Measurements from ENCODE around the gene DAPK2. TPM values are rescaled to one million over a fixed set of nuclear protein-coding genes. Genes with fewer than 3 reads are reported as not detected.
A peak's percentile ranks its signal among the peaks of the same experiment; 100 is the strongest.

Gene DAPK2
- total RNA-seq, 4 donors from 2014 or later = 47.4 to 105 (median 78.7) TPM

DNA sequence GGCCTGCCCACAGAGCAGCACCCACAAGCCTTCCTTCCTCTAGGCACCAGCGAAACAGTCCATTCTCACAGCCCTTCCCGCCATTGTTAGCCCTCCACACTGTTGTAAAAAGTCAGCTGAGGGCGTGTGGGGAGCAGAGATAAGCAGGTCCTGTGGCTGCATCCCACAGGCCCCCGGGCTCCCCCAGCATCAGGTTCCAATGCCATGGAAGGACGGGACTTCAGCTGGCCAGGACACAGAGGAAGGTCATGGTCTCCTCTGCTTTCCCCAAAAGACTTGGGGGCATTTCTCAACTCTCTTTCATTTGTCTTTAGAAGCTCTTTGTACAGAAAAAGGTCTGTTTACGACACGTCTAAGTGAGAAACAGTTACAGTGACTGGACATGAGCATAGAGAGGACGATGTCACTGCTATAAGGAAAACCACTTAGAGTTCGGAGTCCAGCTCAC, 127.4 kb downstream of the DAPK2 start:
- peak overlapping the region in 1 of 3 donors; percentile 25 for H3K27ac ChIP-seq
- H3K9me3 ChIP-seq = no peaks in the 10 kb centered on the region
- H3K36me3 ChIP-seq = peaks cover 0 to 15% of the 10 kb centered on the region in 2 donors
- no peak for DNase-seq
- H3K4me3 ChIP-seq (replicated peaks in 1 of 3) = no peak overlapping the region
- intact Hi-C loops (cut with DNase I) = no loop called here
- TF ChIP-seq POLR2A (IDR thresholded peaks at IDR 0.05) = no peak
- TF ChIP-seq, protein P1, sequence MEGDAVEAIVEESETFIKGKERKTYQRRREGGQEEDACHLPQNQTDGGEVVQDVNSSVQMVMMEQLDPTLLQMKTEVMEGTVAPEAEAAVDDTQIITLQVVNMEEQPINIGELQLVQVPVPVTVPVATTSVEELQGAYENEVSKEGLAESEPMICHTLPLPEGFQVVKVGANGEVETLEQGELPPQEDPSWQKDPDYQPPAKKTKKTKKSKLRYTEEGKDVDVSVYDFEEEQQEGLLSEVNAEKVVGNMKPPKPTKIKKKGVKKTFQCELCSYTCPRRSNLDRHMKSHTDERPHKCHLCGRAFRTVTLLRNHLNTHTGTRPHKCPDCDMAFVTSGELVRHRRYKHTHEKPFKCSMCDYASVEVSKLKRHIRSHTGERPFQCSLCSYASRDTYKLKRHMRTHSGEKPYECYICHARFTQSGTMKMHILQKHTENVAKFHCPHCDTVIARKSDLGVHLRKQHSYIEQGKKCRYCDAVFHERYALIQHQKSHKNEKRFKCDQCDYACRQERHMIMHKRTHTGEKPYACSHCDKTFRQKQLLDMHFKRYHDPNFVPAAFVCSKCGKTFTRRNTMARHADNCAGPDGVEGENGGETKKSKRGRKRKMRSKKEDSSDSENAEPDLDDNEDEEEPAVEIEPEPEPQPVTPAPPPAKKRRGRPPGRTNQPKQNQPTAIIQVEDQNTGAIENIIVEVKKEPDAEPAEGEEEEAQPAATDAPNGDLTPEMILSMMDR (IDR thresholded peaks at IDR 0.05) = no peak
- H3K4me1 ChIP-seq = peaks cover 7 to 29% of the 10 kb centered on the region in 2 donors
- H3K27me3 ChIP-seq = no peaks in the 10 kb centered on the region
- 90 to 92% methylated on average over 9 of the region's 9 CpGs for WGBS, 2 donors

DNA sequence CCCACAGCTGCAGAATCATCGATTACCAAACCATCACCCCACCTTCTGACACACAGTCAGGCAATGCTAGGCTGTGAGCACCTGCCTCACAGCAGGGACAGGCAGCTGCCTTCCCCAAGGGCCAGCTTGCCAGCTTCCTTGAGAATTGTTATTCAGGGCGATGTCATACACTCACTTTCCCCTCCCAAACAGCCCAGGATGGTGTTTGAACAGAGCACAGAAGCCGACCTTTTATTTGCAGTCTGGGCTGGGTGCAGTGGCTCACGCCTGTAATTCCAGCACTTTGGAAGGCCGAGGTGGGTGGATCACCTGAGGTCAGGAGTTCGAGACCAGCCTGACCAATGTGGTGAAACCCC, 128.0 kb downstream of the DAPK2 start:
- Histone ChIP-seq H3K4me3 (replicated peaks in 1 of 3) (no peak overlapping the region), H3K27me3 (no peaks in the 10 kb centered on the region), H3K36me3 (peaks cover 0 to 13% of the 10 kb centered on the region in 2 donors), H3K27ac (peak overlapping the region in 1 of 3 donors; percentile 49), H3K4me1 (peaks cover 7 to 22% of the 10 kb centered on the region in 2 donors), H3K9me3 (no peaks in the 10 kb centered on the region)
- intact Hi-C loops (cut with DNase I) = no loop called here
- no peak for TF ChIP-seq POLR2A (IDR thresholded peaks at IDR 0.05)
- TF ChIP-seq, protein P1 (IDR thresholded peaks at IDR 0.05) = no peak
- 66 to 89% methylated on average over 6 of the region's 6 CpGs for WGBS, 2 donors
- DNase-seq = no peak

- H3K27ac ChIP-seq = peak overlapping the region in 1 of 3 donors; percentile 49
- TF ChIP-seq, protein P1 (IDR thresholded peaks at IDR 0.05) = no peak
- TF ChIP-seq POLR2A (IDR thresholded peaks at IDR 0.05) = no peak
- no peak for DNase-seq
- WGBS, 2 donors = 75 to 87% methylated on average over 8 of the region's 8 CpGs
- no peak overlapping the region for H3K4me3 ChIP-seq (replicated peaks in 1 of 3)
- H3K9me3 ChIP-seq = no peaks in the 10 kb centered on the region
- intact Hi-C loops (cut with DNase I) = no loop called here
- no peaks in the 10 kb centered on the region for H3K27me3 ChIP-seq
- peaks cover 7 to 17% of the 10 kb centered on the region in 2 donors for H3K4me1 ChIP-seq
- H3K36me3 ChIP-seq = peaks cover 0 to 8% of the 10 kb centered on the region in 2 donors
Observed at GRCh38 chr15:63917588-63918316, 128.5 kb downstream of the DAPK2 start.

GRCh38 chr15:63915873-63916771, 130.2 kb downstream of the DAPK2 start:
- H3K4me3 ChIP-seq (replicated peaks in 1 of 3) = no peak overlapping the region
- 51 to 56% methylated on average over 9 of the region's 9 CpGs for WGBS, 2 donors
- H3K9me3 ChIP-seq = no peaks in the 10 kb centered on the region
- intact Hi-C loops (cut with DNase I) = no loop called here
- H3K27ac ChIP-seq = peak overlapping the region; percentile 36 to 49 (median 37)
- DNase-seq = peak; percentile 56 to 57
- peaks cover 7 to 15% of the 10 kb centered on the region in 2 donors for H3K4me1 ChIP-seq
- H3K27me3 ChIP-seq = no peaks in the 10 kb centered on the region
- peaks cover 0 to 5% of the 10 kb centered on the region in 2 donors for H3K36me3 ChIP-seq
- TF ChIP-seq, protein P1 (IDR thresholded peaks at IDR 0.05) = peak in 5 of 6 experiments; percentile 21 to 55 (median 52)
- no peak for TF ChIP-seq POLR2A (IDR thresholded peaks at IDR 0.05)
